ENCODE measurements around the gene LGSN. TPM values are rescaled to one million over a fixed set of nuclear protein-coding genes. Genes with fewer than 3 reads are reported as not detected.

The LGSN gene
- total and polyA plus RNA-seq, 2 of the 8 experiments (the other 6 are each of a cell fraction or from before 2014, with no cell fraction given), result 0.08 TPM; not detected in 1

- TF ChIP-seq, protein P1, sequence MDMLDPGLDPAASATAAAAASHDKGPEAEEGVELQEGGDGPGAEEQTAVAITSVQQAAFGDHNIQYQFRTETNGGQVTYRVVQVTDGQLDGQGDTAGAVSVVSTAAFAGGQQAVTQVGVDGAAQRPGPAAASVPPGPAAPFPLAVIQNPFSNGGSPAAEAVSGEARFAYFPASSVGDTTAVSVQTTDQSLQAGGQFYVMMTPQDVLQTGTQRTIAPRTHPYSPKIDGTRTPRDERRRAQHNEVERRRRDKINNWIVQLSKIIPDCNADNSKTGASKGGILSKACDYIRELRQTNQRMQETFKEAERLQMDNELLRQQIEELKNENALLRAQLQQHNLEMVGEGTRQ (IDR thresholded peaks at IDR 0.05; ENCODE audit: low read length), result no peak
Observed at GRCh38 chr6:63352544-63353285, 32.9 kb upstream of the LGSN start (continued).

All from H1 (cell line).